Cardiac muscle cell (in vitro differentiated cells and primary cell): ENCODE measurements around the gene CD55. TPM values are rescaled to one million over a fixed set of nuclear protein-coding genes. Genes with fewer than 3 reads are reported as not detected.

Source experiments
- DNase-seq, 2 donors: peaks; one replicate each; pipeline versions ENCODE4 v3.0.0 to v3.0.0-alpha.2; 2010 to 2017; ENCODE audit warnings: low read depth in 1 of 2, low spot score in 1 of 2
- H3K27ac ChIP-seq: fragments of 200-600 bp; sonication (generic); 2 replicates; pipeline ENCODE4 v1.5.1; 2016
- H3K27me3 ChIP-seq: fragments of 200-600 bp; sonication (generic); 2 replicates; pipeline ENCODE4 v1.6.0; 2016; ENCODE audit warnings: control low read depth
- H3K36me3 ChIP-seq: fragments of 200-600 bp; sonication (generic); 2 replicates; pipeline ENCODE4 v1.5.1; 2016; ENCODE audit warnings: control low read depth
- H3K4me1 ChIP-seq: fragments of 200-600 bp; sonication (generic); 2 replicates; pipeline ENCODE4 v1.8.1; 2017; ENCODE audit warnings: low read depth, mild to moderate bottlenecking, mixed run types
- H3K4me3 ChIP-seq: fragments of 200-600 bp; sonication (generic); 2 replicates; pipeline ENCODE4 v1.5.1; 2016; ENCODE audit warnings: mild to moderate bottlenecking
- H3K9me3 ChIP-seq: fragments of 200-600 bp; sonication (generic); 2 replicates; pipeline ENCODE4 v1.5.1; 2017; ENCODE audit warnings: low read depth, mild to moderate bottlenecking, control low read depth
- polyA plus RNA-seq: library from polyadenylated mRNA; unstranded; fragments of >200 nt; fragmentation: Nextera tagmentation; extraction: Ambion mirVana; gene quantifications from 2 replicates; pipeline ENCODE4 v1.2.1, GENCODE V29; 2016
- total RNA-seq: library from RNA; depleted of rRNA; stranded (reverse); fragments of >200 nt; gene quantifications from 2 replicates; pipeline ENCODE4 v1.2.3, GENCODE V29; 2016
- TF ChIP-seq, protein P1 (sequence below): IDR thresholded peaks from 2 replicates; pipeline ENCODE4 v1.5.1; 2012; ENCODE audit warnings: low read depth, mild to moderate bottlenecking, low read length

CD55 gene
- total and polyA plus RNA-seq, 2 experiments from 2014 or later = 19.4 to 20.3 TPM

DNA sequence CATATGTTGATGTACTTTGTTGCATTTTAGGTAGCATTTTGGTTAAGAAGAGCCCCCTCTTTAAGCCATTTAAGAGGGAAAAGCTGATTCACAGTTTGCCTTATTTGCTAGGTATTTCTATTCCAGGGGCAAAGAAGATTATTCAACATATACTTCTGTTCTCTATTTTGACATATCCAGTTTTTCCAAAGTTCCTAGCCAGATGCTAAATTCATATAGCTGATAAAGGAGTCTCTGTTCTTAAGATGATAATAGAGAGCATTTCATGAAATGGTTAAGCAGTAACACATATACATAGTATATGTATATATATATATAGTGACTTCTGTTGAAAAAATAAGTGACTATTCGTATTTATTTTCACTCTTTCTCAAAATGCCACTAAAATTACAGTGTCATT lies 15.5 kb upstream of the CD55 start:
- TF ChIP-seq, protein P1, sequence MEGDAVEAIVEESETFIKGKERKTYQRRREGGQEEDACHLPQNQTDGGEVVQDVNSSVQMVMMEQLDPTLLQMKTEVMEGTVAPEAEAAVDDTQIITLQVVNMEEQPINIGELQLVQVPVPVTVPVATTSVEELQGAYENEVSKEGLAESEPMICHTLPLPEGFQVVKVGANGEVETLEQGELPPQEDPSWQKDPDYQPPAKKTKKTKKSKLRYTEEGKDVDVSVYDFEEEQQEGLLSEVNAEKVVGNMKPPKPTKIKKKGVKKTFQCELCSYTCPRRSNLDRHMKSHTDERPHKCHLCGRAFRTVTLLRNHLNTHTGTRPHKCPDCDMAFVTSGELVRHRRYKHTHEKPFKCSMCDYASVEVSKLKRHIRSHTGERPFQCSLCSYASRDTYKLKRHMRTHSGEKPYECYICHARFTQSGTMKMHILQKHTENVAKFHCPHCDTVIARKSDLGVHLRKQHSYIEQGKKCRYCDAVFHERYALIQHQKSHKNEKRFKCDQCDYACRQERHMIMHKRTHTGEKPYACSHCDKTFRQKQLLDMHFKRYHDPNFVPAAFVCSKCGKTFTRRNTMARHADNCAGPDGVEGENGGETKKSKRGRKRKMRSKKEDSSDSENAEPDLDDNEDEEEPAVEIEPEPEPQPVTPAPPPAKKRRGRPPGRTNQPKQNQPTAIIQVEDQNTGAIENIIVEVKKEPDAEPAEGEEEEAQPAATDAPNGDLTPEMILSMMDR = no peak
- H3K27me3 ChIP-seq = no peaks in the 10 kb centered on the region
- H3K9me3 ChIP-seq = no peaks in the 10 kb centered on the region
- no peaks in the 10 kb centered on the region for H3K36me3 ChIP-seq
- DNase-seq = no peak
- H3K4me1 ChIP-seq = peaks cover 15% of the 10 kb centered on the region
- no peak overlapping the region for H3K27ac ChIP-seq
- no peak overlapping the region for H3K4me3 ChIP-seq

DNA sequence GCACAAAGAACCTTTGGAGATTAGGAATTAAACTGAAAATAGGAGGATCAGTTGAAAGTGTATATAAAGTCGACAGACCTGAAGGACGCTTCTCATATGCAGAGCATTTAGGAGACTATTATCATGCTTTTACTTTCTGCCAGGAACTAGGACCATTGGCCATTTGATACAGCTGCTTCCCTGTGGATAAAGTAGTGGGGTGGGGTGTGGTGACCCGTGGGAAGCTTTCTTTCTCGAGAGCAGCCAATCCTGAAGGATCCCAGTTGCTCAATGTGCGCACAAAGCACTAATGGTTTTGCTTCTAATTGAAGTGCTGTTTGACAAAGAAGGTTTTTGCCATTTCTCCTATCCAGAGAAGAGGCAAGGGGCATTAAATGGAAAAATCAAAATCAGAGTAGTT lies 14.9 kb upstream of the CD55 start:
- no peaks in the 10 kb centered on the region for H3K9me3 ChIP-seq
- no peaks in the 10 kb centered on the region for H3K27me3 ChIP-seq
- no peak for DNase-seq
- peaks cover 20% of the 10 kb centered on the region for H3K4me1 ChIP-seq
- H3K36me3 ChIP-seq = no peaks in the 10 kb centered on the region
- H3K4me3 ChIP-seq = no peak overlapping the region
- no peak overlapping the region for H3K27ac ChIP-seq
- TF ChIP-seq, protein P1 = no peak

DNA sequence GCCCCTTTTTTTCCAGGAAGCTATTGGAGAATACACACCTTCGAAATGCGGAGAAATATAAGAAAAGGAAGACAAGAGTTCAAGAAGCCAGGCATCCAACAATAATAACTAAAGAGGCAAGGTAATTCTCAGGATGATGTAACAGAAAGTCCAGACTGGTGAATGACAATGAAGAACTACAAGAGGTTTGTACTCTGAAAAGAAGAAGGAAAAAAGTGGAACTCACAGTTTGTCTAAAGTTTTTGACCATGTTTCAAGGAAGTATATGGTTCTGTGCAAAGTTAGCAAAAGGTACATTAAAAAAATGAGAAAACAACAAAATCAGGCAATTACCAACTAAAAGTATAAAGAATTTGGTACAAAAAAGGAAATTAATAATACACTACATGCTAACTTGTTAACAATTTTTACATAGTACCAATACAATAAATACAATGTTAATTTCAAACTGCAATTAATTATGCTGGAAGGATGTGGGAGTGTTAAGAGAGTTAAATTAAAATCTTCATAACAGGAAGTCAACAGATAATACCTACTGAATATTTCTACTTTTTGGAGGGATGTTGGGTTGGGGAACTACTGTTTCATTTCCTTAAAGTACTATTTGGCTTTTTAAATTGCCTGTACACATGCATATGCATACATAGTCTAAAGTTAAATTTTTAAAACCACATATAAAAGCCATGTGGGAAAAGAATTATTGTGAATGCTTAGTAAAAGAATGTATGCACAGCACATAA lies 12.9 kb upstream of the CD55 start:
- H3K4me1 ChIP-seq = peaks cover 20% of the 10 kb centered on the region
- no peak overlapping the region for H3K4me3 ChIP-seq
- no peak overlapping the region for H3K27ac ChIP-seq
- TF ChIP-seq, protein P1 = no peak
- DNase-seq = no peak
- H3K36me3 ChIP-seq = no peaks in the 10 kb centered on the region
- H3K27me3 ChIP-seq = no peaks in the 10 kb centered on the region
- H3K9me3 ChIP-seq = no peaks in the 10 kb centered on the region

DNA sequence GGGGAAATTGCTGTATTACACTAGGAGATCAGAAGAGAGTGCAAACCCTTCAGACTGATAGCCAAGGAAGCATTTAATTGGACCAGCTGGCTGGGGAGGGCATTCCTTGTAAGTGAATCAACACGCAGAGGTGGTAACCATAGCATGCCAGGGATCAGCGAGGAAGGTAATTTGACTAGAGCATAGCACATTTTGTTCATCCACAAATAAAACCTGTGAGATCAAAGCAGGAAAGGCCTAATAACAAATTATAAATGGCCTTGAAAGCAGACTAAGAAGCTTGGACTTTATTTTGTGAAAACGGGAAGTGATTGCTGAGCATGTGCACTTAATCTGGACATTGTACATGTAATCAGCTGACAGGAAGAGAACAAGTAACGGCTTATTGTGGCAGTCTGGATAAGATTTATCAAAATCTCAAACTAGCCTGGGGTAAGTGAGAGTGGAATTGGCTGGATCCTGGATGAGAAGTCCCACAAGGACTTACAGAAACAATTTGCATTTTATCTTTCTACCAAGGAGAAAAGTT lies 11.7 kb upstream of the CD55 start:
- no peaks in the 10 kb centered on the region for H3K27me3 ChIP-seq
- no peak overlapping the region for H3K4me3 ChIP-seq
- H3K9me3 ChIP-seq = no peaks in the 10 kb centered on the region
- DNase-seq = peak; percentile 37 to 86
- TF ChIP-seq, protein P1 = no peak
- no peaks in the 10 kb centered on the region for H3K36me3 ChIP-seq
- H3K4me1 ChIP-seq = peaks cover 20% of the 10 kb centered on the region
- peak overlapping the region; percentile 48 for H3K27ac ChIP-seq

DNA sequence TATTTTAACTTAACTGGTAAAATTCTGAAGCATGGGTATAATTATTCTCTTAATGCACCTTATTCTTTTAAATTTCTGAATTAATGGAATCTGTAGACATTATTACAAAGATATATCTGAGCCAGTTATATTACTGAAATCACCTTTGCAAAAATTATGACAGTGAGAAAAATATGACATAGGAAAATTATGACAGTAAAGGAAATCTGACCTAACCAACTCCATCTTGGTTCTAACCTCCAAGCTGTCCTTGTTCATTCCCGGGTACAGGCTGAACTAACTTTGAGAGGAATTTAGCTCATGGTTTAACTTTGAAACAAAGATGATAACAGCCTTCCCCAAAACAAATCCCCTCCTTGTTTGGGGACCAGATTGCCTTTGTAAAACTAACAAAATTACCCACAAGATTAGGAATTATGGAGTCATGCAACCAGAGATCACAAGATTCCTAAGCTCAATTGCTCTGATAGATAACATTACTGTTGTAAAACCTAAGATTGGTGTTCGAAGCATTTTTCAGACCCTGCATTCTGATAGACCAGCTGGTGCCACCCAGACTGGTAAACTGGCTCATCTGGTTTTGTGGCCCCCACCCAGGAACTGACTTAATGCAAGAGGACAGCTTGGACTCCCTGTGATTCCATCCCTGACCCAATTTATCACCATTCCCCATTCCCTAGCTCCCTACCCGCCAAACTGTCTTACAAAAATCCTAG lies 9.4 kb upstream of the CD55 start:
- H3K4me1 ChIP-seq = peaks cover 20% of the 10 kb centered on the region
- no peaks in the 10 kb centered on the region for H3K36me3 ChIP-seq
- TF ChIP-seq, protein P1 = no peak
- H3K27ac ChIP-seq = no peak overlapping the region
- DNase-seq = no peak
- no peaks in the 10 kb centered on the region for H3K9me3 ChIP-seq
- H3K27me3 ChIP-seq = no peaks in the 10 kb centered on the region
- H3K4me3 ChIP-seq = no peak overlapping the region
